SK-N-SH (cell line): ENCODE results near the gene RFFL. TPM values are rescaled to one million over a fixed set of nuclear protein-coding genes. Genes with fewer than 3 reads are reported as not detected.

Source experiments
- CTCF ChIA-PET: fragments of 300-600, 350-600 bp; formaldehyde crosslinking; extraction: SDS; loops from one replicate; lab custom pipeline; 2021; lab: Yijun Ruan, JAX
- POLR2A ChIA-PET: fragments of 350-600 bp; sonication (Branson Sonifier 250); formaldehyde crosslinking; extraction: SDS; loops from one replicate; lab custom pipeline; 2020; ENCODE audit warnings: antibody characterized with exemption, inconsistent platforms; lab: Yijun Ruan, JAX
- DNase-seq: peaks from one replicate; pipeline ENCODE4 v3.0.0; 2012
- H2AFZ ChIP-seq: fragments of 200-600 bp; sonication (generic); 2 replicates; pipeline ENCODE4 v1.8.1; 2016; ENCODE audit warnings: antibody characterized with exemption, mild to moderate bottlenecking, low read depth
- H3F3A ChIP-seq: fragments of 200-600 bp; sonication (generic); replicated peaks from 2 replicates; pipeline ENCODE3; 2016; ENCODE audit warnings: antibody characterized with exemption, mild to moderate bottlenecking; ENCODE audit not compliant: insufficient read depth
- H3K27ac ChIP-seq, 2 experiments: fragments of 200-500 bp in 1 of 2; fragments of 200-600 bp in 1 of 2; sonication (Bioruptor generic) in 1 of 2; sonication (generic), shearing (Covaris generic) in 1 of 2; 2 replicates each; pipeline versions ENCODE4 v1.5.1 to v1.6.1; 2014 to 2016; ENCODE audit warnings: low read depth in 2 of 2, inconsistent platforms in 1 of 2, low read length in 1 of 2, mild to moderate bottlenecking in 1 of 2, mixed read lengths in 1 of 2
- H3K27me3 ChIP-seq: fragments of 200-600 bp; sonication (generic), shearing (Covaris generic); 2 replicates; pipeline ENCODE4 v1.6.1; 2016; ENCODE audit warnings: mixed run types; ENCODE audit not compliant: insufficient read depth
- H3K36me3 ChIP-seq, 2 experiments: fragments of 200-500 bp in 1 of 2; fragments of 200-600 bp in 1 of 2; sonication (Bioruptor generic) in 1 of 2; sonication (generic) in 1 of 2; replicated peaks in 1 of 2; 2 replicates each; pipeline versions ENCODE3 to v1.5.1; 2014 to 2016; ENCODE audit warnings: low read length in 1 of 2, mild to moderate bottlenecking in 1 of 2; ENCODE audit not compliant: insufficient read depth in 2 of 2, control insufficient read depth in 1 of 2
- H3K4me1 ChIP-seq, 2 experiments: fragments of 200-500 bp in 1 of 2; fragments of 200-600 bp in 1 of 2; sonication (Bioruptor generic) in 1 of 2; sonication (generic), shearing (Covaris generic) in 1 of 2; 2 replicates each; pipeline versions ENCODE4 v1.5.1 to v1.6.1; 2014 to 2016; ENCODE audit warnings: low read depth in 1 of 2, low read length in 1 of 2, mixed run types in 1 of 2; ENCODE audit not compliant: insufficient read depth in 2 of 2, control insufficient read depth in 1 of 2
- H3K4me2 ChIP-seq: fragments of 200-600 bp; sonication (generic), shearing (Covaris generic); 2 replicates; pipeline ENCODE4 v1.6.1; 2017; ENCODE audit warnings: mixed run types
- H3K4me3 ChIP-seq, 2 experiments: fragments of 200-500 bp in 1 of 2; fragments of 200-600 bp in 1 of 2; sonication (Bioruptor generic) in 1 of 2; sonication (generic), shearing (Covaris generic) in 1 of 2; 2 replicates each; pipeline versions ENCODE4 v1.5.1 to v1.8.1; 2014 to 2016; ENCODE audit warnings: low read depth in 2 of 2, inconsistent platforms in 1 of 2, low read length in 1 of 2, mild to moderate bottlenecking in 1 of 2, mixed read lengths in 1 of 2, moderate library complexity in 1 of 2
- H3K79me2 ChIP-seq: fragments of 200-600 bp; sonication (generic); 2 replicates; pipeline ENCODE4 v1.8.1; 2017; ENCODE audit warnings: mild to moderate bottlenecking; ENCODE audit not compliant: insufficient read depth
- H3K9ac ChIP-seq: fragments of 200-600 bp; sonication (generic); 2 replicates; pipeline ENCODE4 v1.6.1; 2017; ENCODE audit warnings: mixed run types
- H3K9me2 ChIP-seq: fragments of 200-600 bp; sonication (generic); 2 replicates; pipeline ENCODE4 v1.6.1; 2017; ENCODE audit warnings: mixed run types
- H3K9me3 ChIP-seq: fragments of 200-600 bp; sonication (generic); 2 replicates; pipeline ENCODE4 v1.6.1; 2017; ENCODE audit warnings: mixed run types, mild to moderate bottlenecking, moderate library complexity
- H4K20me1 ChIP-seq: fragments of 200-600 bp; sonication (generic); 2 replicates; pipeline ENCODE4 v1.6.1; 2017; ENCODE audit warnings: mild to moderate bottlenecking, mixed run types; ENCODE audit not compliant: insufficient read depth
- CHD2 ChIP-seq: fragments of 150-350 bp; IDR thresholded peaks from 2 replicates; pipeline ENCODE4 v1.6.1; 2018; ENCODE audit warnings: low read length; ENCODE audit not compliant: partially characterized antibody
- ELF1 ChIP-seq: IDR thresholded peaks from 2 replicates; pipeline ENCODE4 v1.4.0; 2012
- FOSL2 ChIP-seq: IDR thresholded peaks from 2 replicates; pipeline ENCODE4 v1.4.0; 2012; ENCODE audit warnings: low read depth, mild to moderate bottlenecking, moderate library complexity, borderline replicate concordance
- GATA2 ChIP-seq: sonication (generic); formaldehyde crosslinking; IDR thresholded peaks from 2 replicates; pipeline ENCODE4 v1.5.0; 2020; ENCODE audit warnings: mild to moderate bottlenecking, missing genetic modification reagents
- IRF3 ChIP-seq: fragments of 150-350 bp; IDR thresholded peaks from 2 replicates; pipeline ENCODE4 v1.6.1; 2016; ENCODE audit warnings: mild to moderate bottlenecking, low read depth, low read length
- JUND ChIP-seq: IDR thresholded peaks from 2 replicates; pipeline ENCODE4 v1.4.0; 2012
- MEF2A ChIP-seq: IDR thresholded peaks from 2 replicates; pipeline ENCODE4 v1.4.0; 2012; ENCODE audit warnings: low read depth, borderline replicate concordance
- NRF1 ChIP-seq: IDR thresholded peaks from 2 replicates; pipeline ENCODE4 v1.6.1; 2012; ENCODE audit warnings: low read depth, mild to moderate bottlenecking, low read length
- PBX3 ChIP-seq: IDR thresholded peaks from 2 replicates; pipeline ENCODE4; 2012
- POLR2AphosphoS5 ChIP-seq: IDR thresholded peaks from 2 replicates; pipeline ENCODE4 v1.6.1; 2012; ENCODE audit warnings: low read depth, low read length
- RAD21 ChIP-seq: IDR thresholded peaks from 2 replicates; pipeline ENCODE4 v1.6.1; 2012; ENCODE audit warnings: mild to moderate bottlenecking, low read length
- SIN3A ChIP-seq: IDR thresholded peaks from 2 replicates; pipeline ENCODE4 v1.6.1; 2012; ENCODE audit warnings: low read depth, mild to moderate bottlenecking, low read length, moderate library complexity, borderline replicate concordance
- USF2 ChIP-seq: fragments of 150-350 bp; IDR thresholded peaks from 2 replicates; pipeline ENCODE4 v1.6.1; 2017; ENCODE audit warnings: antibody characterized with exemption, low read length, low read depth, borderline replicate concordance
- YY1 ChIP-seq: IDR thresholded peaks from 2 replicates; pipeline ENCODE4 v1.4.0; 2012; ENCODE audit warnings: low read depth, mild to moderate bottlenecking
- WGBS: methylation state at CpG from one replicate; pipeline ENCODE4 v1.1.6; 2017; ENCODE audit warnings: low lambda C conversion rate; 5-methylcytosine and 5-hydroxymethylcytosine counted together
- polyA plus RNA-seq, 3 experiments: library from polyadenylated mRNA; depleted of rRNA; stranded (reverse); fragments of >200 nt; gene quantifications; 2 replicates each; pipeline ENCODE4 v1.2.3, GENCODE V29; 2012
- TF ChIP-seq, protein P1 (sequence below): IDR thresholded peaks from 2 replicates; pipeline ENCODE4 v1.6.1; 2012; ENCODE audit warnings: mild to moderate bottlenecking, low read depth, low read length, moderate library complexity
- TF ChIP-seq, protein P2 (sequence below): IDR thresholded peaks from 2 replicates; pipeline ENCODE4 v1.4.0; 2012; ENCODE audit warnings: low read depth
- TF ChIP-seq, protein P3 (sequence below): IDR thresholded peaks from 2 replicates; pipeline ENCODE4 v1.4.0; 2012; ENCODE audit warnings: low read depth, borderline replicate concordance

Gene RFFL
- polyA plus RNA-seq, 1 of the 3 experiments (the other 2 are of a cell fraction): 10.1 TPM

DNA sequence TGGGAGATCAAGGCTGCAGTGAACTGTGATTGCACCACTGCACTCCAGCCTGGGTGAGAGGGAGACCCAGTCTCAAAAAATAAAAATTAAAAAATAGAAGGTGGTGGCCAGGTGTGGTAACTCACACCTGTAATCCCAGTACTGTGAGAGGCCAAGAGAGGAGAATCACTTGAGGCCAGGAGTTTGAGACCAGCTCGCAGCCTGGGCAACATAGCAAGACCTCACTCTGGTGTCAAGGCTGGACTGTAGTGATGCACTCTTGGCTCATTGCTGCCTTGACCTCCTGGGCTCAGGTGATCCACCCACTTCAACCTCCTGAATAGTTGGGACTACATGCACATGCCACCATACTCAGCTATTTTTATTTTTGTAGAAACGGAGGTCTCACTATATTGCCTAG lies 13.3 kb downstream of the RFFL start:
- no peaks in the 10 kb centered on the region for H3K27me3 ChIP-seq
- H2AFZ ChIP-seq: no peak overlapping the region
- no peak for DNase-seq
- H3K9me2 ChIP-seq: no peaks in the 10 kb centered on the region
- ChIA-PET CTCF (interaction anchor here (1.2 kb wide), 1 partner anchor 22 kb away, joined by 3 read pairs; no protein-coding TSS in a partner anchor), POLR2A (interaction anchor here (0.6 kb wide), 1 partner anchor 91 kb away, joined by 4 read pairs; no protein-coding TSS in a partner anchor)
- H4K20me1 ChIP-seq: 0 out of 2 replicates have a peak, but pooled peaks cover 6% of the 10 kb centered on the region
- no peaks in the 10 kb centered on the region for H3K36me3 ChIP-seq
- no peak overlapping the region for H3K4me3 ChIP-seq
- TF ChIP-seq ELF1 (no peak), FOSL2 (no peak), MEF2A (no peak), RAD21 (no peak), IRF3 (no peak), USF2 (no peak), YY1 (no peak), PBX3 (no peak), NRF1 (no peak), SIN3A (no peak), JUND (no peak), POLR2AphosphoS5 (no peak), CHD2 (no peak), GATA2 (CRISPR knock-in tag) (no peak)
- TF ChIP-seq, protein P1, sequence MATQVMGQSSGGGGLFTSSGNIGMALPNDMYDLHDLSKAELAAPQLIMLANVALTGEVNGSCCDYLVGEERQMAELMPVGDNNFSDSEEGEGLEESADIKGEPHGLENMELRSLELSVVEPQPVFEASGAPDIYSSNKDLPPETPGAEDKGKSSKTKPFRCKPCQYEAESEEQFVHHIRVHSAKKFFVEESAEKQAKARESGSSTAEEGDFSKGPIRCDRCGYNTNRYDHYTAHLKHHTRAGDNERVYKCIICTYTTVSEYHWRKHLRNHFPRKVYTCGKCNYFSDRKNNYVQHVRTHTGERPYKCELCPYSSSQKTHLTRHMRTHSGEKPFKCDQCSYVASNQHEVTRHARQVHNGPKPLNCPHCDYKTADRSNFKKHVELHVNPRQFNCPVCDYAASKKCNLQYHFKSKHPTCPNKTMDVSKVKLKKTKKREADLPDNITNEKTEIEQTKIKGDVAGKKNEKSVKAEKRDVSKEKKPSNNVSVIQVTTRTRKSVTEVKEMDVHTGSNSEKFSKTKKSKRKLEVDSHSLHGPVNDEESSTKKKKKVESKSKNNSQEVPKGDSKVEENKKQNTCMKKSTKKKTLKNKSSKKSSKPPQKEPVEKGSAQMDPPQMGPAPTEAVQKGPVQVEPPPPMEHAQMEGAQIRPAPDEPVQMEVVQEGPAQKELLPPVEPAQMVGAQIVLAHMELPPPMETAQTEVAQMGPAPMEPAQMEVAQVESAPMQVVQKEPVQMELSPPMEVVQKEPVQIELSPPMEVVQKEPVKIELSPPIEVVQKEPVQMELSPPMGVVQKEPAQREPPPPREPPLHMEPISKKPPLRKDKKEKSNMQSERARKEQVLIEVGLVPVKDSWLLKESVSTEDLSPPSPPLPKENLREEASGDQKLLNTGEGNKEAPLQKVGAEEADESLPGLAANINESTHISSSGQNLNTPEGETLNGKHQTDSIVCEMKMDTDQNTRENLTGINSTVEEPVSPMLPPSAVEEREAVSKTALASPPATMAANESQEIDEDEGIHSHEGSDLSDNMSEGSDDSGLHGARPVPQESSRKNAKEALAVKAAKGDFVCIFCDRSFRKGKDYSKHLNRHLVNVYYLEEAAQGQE: no peak
- TF ChIP-seq, protein P2, sequence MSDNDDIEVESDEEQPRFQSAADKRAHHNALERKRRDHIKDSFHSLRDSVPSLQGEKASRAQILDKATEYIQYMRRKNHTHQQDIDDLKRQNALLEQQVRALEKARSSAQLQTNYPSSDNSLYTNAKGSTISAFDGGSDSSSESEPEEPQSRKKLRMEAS: no peak
- TF ChIP-seq, protein P3, sequence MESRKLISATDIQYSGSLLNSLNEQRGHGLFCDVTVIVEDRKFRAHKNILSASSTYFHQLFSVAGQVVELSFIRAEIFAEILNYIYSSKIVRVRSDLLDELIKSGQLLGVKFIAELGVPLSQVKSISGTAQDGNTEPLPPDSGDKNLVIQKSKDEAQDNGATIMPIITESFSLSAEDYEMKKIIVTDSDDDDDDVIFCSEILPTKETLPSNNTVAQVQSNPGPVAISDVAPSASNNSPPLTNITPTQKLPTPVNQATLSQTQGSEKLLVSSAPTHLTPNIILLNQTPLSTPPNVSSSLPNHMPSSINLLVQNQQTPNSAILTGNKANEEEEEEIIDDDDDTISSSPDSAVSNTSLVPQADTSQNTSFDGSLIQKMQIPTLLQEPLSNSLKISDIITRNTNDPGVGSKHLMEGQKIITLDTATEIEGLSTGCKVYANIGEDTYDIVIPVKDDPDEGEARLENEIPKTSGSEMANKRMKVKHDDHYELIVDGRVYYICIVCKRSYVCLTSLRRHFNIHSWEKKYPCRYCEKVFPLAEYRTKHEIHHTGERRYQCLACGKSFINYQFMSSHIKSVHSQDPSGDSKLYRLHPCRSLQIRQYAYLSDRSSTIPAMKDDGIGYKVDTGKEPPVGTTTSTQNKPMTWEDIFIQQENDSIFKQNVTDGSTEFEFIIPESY: no peak
- WGBS: 100% methylated on average over 2 of the region's 2 CpGs
- no peak overlapping the region for H3K9ac ChIP-seq
- peaks cover 24% of the 10 kb centered on the region for H3K79me2 ChIP-seq
- H3K4me2 ChIP-seq: no peak overlapping the region
- no peak overlapping the region for H3K27ac ChIP-seq
- H3F3A ChIP-seq: peaks cover 23% of the 10 kb centered on the region
- peaks cover 3 to 19% of the 10 kb centered on the region in 2 experiments; a peak in 2 of 4 replicates for H3K4me1 ChIP-seq
- no peaks in the 10 kb centered on the region for H3K9me3 ChIP-seq
